K562 (cell line): ENCODE measurements around the gene MSRB3. TPM values are rescaled to one million over a fixed set of nuclear protein-coding genes. Genes with fewer than 3 reads are reported as not detected.

ENCODE experiments used
- ATAC-seq: fragments of 200-7000 bp; cut with Tn5 transposase; 3 replicates; pipeline ENCODE4 v1.9.1; 2020; ENCODE audit warnings: moderate library complexity
- BruUV-seq: library from RNA; stranded (reverse); fragments of 400-500 nt; replicated peaks from 2 replicates; lab custom pipeline; 2021; lab: Mats Ljungman, UMichigan
- CTCF ChIA-PET: fragments of 300-600 bp; formaldehyde crosslinking; extraction: SDS; loops from one replicate; lab custom pipeline; 2021; ENCODE audit warnings: low intra/inter-chr PET ratio; lab: Yijun Ruan, JAX
- POLR2A ChIA-PET: fragments of 300-600, 350-650 bp; sonication (Branson Sonifier 250); formaldehyde crosslinking; extraction: SDS; loops from one replicate; lab custom pipeline; 2021; ENCODE audit warnings: antibody characterized with exemption, inconsistent platforms; lab: Yijun Ruan, JAX
- DNase-seq, 4 experiments: peaks; one replicate each; pipeline versions ENCODE4 v3.0.0 to v3.0.0-alpha.2; 2011 to 2018; ENCODE audit warnings: low spot score in 3 of 4, mixed read lengths in 3 of 4; ENCODE audit errors: extremely low read depth in 1 of 4
- FAIRE-seq: peaks from 2 replicates; lab custom pipeline; 2011; peaks lifted over from hg19 to GRCh38; lab: Jason Lieb, UNC
- H2AFZ ChIP-seq: 2 replicates; pipeline ENCODE4 v1.6.0; 2011; ENCODE audit warnings: low read depth, low read length, control low read depth, inconsistent platforms
- H3K27ac ChIP-seq: fragments of 200-600 bp; 3 replicates; pipeline ENCODE4 v1.8.0; 2011; ENCODE audit warnings: low read depth, mild to moderate bottlenecking, control low read depth, inconsistent platforms, low read length, moderate library complexity, mixed read lengths; ENCODE audit errors: extremely low read depth
- H3K27me3 ChIP-seq, 2 experiments: fragments of 300-600 bp in 1 of 2; 2 replicates in 1 of 2; 3 replicates in 1 of 2; pipeline versions ENCODE4 v1.6.0 to v1.8.0; 2011; ENCODE audit warnings: inconsistent platforms in 2 of 2, low read length in 2 of 2, mild to moderate bottlenecking in 1 of 2, mixed read lengths in 1 of 2, moderate library complexity in 1 of 2; ENCODE audit not compliant: control insufficient read depth in 2 of 2, insufficient read depth in 2 of 2
- H3K36me3 ChIP-seq: fragments of 300-600 bp; 3 replicates; pipeline ENCODE4 v1.8.0; 2011; ENCODE audit warnings: mild to moderate bottlenecking, low read length, inconsistent platforms; ENCODE audit not compliant: control insufficient read depth, insufficient read depth
- H3K4me1 ChIP-seq, 2 experiments: fragments of 200-600 bp in 1 of 2; replicated peaks in 1 of 2; 2 replicates in 1 of 2; 3 replicates in 1 of 2; pipeline versions ENCODE4 v1.5.1 to v1.8.0; 2011; ENCODE audit warnings: inconsistent platforms in 2 of 2, low read length in 2 of 2, mild to moderate bottlenecking in 1 of 2, mixed read lengths in 1 of 2, moderate library complexity in 1 of 2; ENCODE audit not compliant: control insufficient read depth in 2 of 2, insufficient read depth in 2 of 2
- H3K4me2 ChIP-seq: 2 replicates; pipeline ENCODE4 v1.6.1; 2011; ENCODE audit warnings: low read length, control low read depth, inconsistent platforms, mixed read lengths; ENCODE audit not compliant: insufficient read depth
- H3K4me3 ChIP-seq: fragments of 200-600 bp; sonication (generic), shearing (Covaris generic); 2 replicates; pipeline ENCODE4 v1.5.1; 2016; ENCODE audit warnings: control low read depth, inconsistent platforms
- H3K79me2 ChIP-seq: fragments of 200-600 bp; 3 replicates; pipeline ENCODE4 v1.8.0; 2011; ENCODE audit warnings: low read length, inconsistent platforms; ENCODE audit not compliant: control insufficient read depth, insufficient read depth
- H3K9ac ChIP-seq, 2 experiments: 2 replicates each; pipeline versions ENCODE4 v1.6.0 to v1.6.1; 2011; ENCODE audit warnings: low read depth in 2 of 2, low read length in 2 of 2, control low read depth in 1 of 2, inconsistent platforms in 1 of 2, mild to moderate bottlenecking in 1 of 2, mixed read lengths in 1 of 2; ENCODE audit not compliant: insufficient read depth in 1 of 2
- H3K9me1 ChIP-seq: one replicate; pipeline ENCODE4 v1.6.0; 2011; ENCODE audit warnings: inconsistent platforms, mild to moderate bottlenecking, low read length, moderate library complexity; ENCODE audit not compliant: control insufficient read depth, insufficient read depth
- H3K9me3 ChIP-seq: replicated peaks from 2 replicates; pipeline ENCODE4 v1.5.1; 2011; ENCODE audit warnings: low read depth, low read length, inconsistent platforms; ENCODE audit not compliant: control insufficient read depth, insufficient read depth
- H4K20me1 ChIP-seq: replicated peaks from 2 replicates; pipeline ENCODE4 v1.6.1; 2011; ENCODE audit warnings: low read length, inconsistent platforms, mixed read lengths; ENCODE audit not compliant: control insufficient read depth, insufficient read depth
- CBX5 ChIP-seq: IDR thresholded peaks from 2 replicates; pipeline ENCODE4 v1.6.1; 2014; ENCODE audit warnings: low read depth, borderline replicate concordance
- CTBP1 ChIP-seq: fragments of 450-650 bp; IDR thresholded peaks from 2 replicates; pipeline ENCODE4 v1.6.1; 2016; ENCODE audit warnings: borderline replicate concordance
- ELF4 ChIP-seq: fragments of 450-650 bp; formaldehyde crosslinking; IDR thresholded peaks from 2 replicates; pipeline ENCODE4 v1.4.0; 2022; ENCODE audit warnings: missing genetic modification characterization
- IRF2 ChIP-seq: sonication (generic); formaldehyde crosslinking; IDR thresholded peaks from 2 replicates; pipeline ENCODE4 v1.8.1; 2022; ENCODE audit warnings: mild to moderate bottlenecking, missing genetic modification reagents
- MTF1 ChIP-seq: fragments of 250-450 bp; sonication (Bioruptor Pico); IDR thresholded peaks from 2 replicates; pipeline ENCODE4 v1.9.0; 2021; ENCODE audit warnings: moderate library complexity, mild to moderate bottlenecking, inconsistent platforms, borderline replicate concordance
- NCOA2 ChIP-seq, 2 experiments: fragments of 450-650 bp; IDR thresholded peaks; 2 replicates each; pipeline ENCODE4 v1.6.1; 2018; ENCODE audit warnings: mild to moderate bottlenecking in 2 of 2, moderate library complexity in 1 of 2; ENCODE audit not compliant: partially characterized antibody in 2 of 2
- POLR2AphosphoS5 ChIP-seq: IDR thresholded peaks from 2 replicates; pipeline ENCODE4 v1.6.1; 2011; ENCODE audit warnings: mild to moderate bottlenecking, low read depth, low read length, moderate library complexity; ENCODE audit not compliant: control insufficient read depth, insufficient read depth
- SIRT6 ChIP-seq: IDR thresholded peaks from one replicate; pipeline ENCODE4 v1.6.1; 2012; ENCODE audit warnings: low read depth, mild to moderate bottlenecking, control low read depth, inconsistent platforms, low read length, moderate library complexity
- SMAD4 ChIP-seq: fragments of 250-450 bp; sonication (Bioruptor Pico); conservative IDR thresholded peaks from 2 replicates; pipeline ENCODE4 v1.8.0; 2021; ENCODE audit warnings: inconsistent platforms, mild to moderate bottlenecking, moderate library complexity
- YY1 ChIP-seq, 3 experiments: IDR thresholded peaks; 2 replicates each; pipeline ENCODE4 v1.6.1; 2011; ENCODE audit warnings: low read length in 2 of 3, mild to moderate bottlenecking in 2 of 3, moderate library complexity in 2 of 3, borderline replicate concordance in 1 of 3, control low read depth in 1 of 3, low read depth in 1 of 3; ENCODE audit not compliant: insufficient read depth in 3 of 3, insufficient replicate concordance in 2 of 3, control insufficient read depth in 1 of 3, insufficient read length in 1 of 3; ENCODE audit errors: extremely low read depth in 1 of 3
- ZNF217 ChIP-seq: sonication (generic); formaldehyde crosslinking; IDR thresholded peaks from 2 replicates; pipeline ENCODE4 v1.8.0; 2022; ENCODE audit warnings: mild to moderate bottlenecking, missing genetic modification reagents
- ZNF24 ChIP-seq: fragments of 450-650 bp; IDR thresholded peaks from 2 replicates; pipeline ENCODE4 v1.6.1; 2016
- ZNF431 ChIP-seq: sonication (generic); formaldehyde crosslinking; IDR thresholded peaks from 2 replicates; pipeline ENCODE4 v1.8.0; 2022; ENCODE audit warnings: mild to moderate bottlenecking, missing genetic modification reagents
- WGBS: fragments of 100-300 bp; shearing (Covaris generic); methylation state at CpG from one replicate; pipeline ENCODE4 v1.1.6; 2016; ENCODE audit warnings: low coverage, mixed read lengths; ENCODE audit not compliant: insufficient coverage; ENCODE audit errors: missing lambda C conversion rate; 5-methylcytosine and 5-hydroxymethylcytosine counted together
- in situ Hi-C: fragments of 300-500 bp; cut with MboI; formaldehyde crosslinking; loops from 4 replicates; pipeline ENCODE4 v1.15.0; 2018; ENCODE audit warnings: inconsistent platforms, mixed read lengths
- intact Hi-C: fragments of 100-400 bp; cut with micrococcal nuclease; formaldehyde crosslinking; loops from 2 replicates; pipeline ENCODE4 v1.14.2; 2022
- polyA plus RNA-seq, 8 experiments: library from polyadenylated mRNA; depleted of rRNA in 4 of 8; stranded (reverse) in 5 of 8; unstranded in 3 of 8; fragments of >200 nt; fragmentation: Nextera tagmentation in 2 of 8; fragmentation: Illumina TruSeq in 1 of 8; extraction: Ambion mirVana in 2 of 8; extraction: Trizol in 1 of 8; gene quantifications; 2 replicates each; pipeline versions ENCODE4 v1.2.1 to v1.2.3, GENCODE V29; 2011 to 2014; ENCODE audit warnings: inconsistent platforms in 1 of 8, missing spikeins in 1 of 8
- total RNA-seq, 7 experiments: library from RNA; depleted of rRNA in 6 of 7; stranded (reverse); fragments of >200 nt in 6 of 7; fragmentation: Illumina TruSeq in 2 of 7; extraction: Trizol in 2 of 7; gene quantifications; 2 replicates each; pipeline versions ENCODE4 v1.2.1 to v1.2.3, GENCODE V29; 2011 to 2021; ENCODE audit warnings: low replicate concordance in 1 of 7
- TF ChIP-seq, protein P1 (sequence below): sonication (generic); formaldehyde crosslinking; IDR thresholded peaks from 2 replicates; pipeline ENCODE4 v1.8.0; 2023; ENCODE audit warnings: mild to moderate bottlenecking, missing genetic modification reagents

MSRB3 gene
- total and polyA plus RNA-seq, 9 of the 15 experiments (the other 6 are each of a cell fraction or from before 2014, with no cell fraction given), result 0.04 TPM; not detected in 8

DNA sequence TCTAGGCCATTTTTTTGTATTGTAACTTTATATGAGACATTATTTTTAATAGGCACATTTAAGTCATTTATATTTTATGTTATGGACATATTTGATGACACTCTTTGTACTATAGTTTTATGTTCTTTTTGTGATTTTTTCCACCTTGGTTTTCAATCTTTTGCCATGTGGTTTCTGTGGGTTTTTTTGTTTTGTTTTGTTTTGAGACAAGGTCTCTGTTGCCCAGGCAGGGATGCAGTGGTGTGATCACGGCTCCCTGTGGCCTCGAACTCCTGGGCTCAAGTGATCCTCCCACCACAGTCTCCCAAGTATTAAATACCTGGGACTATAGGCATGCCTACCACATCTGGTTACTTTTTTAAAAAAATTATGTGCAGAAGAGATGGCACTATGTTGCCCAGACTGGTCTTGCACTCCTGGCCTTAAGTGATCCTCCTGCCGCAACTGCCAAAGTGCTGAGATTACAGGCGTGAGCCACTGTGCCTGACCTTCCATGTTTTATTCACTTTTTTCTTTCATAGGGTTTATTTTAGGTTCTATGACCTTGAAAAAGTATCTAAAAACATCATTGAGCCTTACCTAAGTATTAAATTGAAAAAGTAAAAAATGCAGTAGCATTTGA, 16.3 kb downstream of the MSRB3 start:
- ChIA-PET CTCF (no interaction called here), POLR2A (no interaction called here)
- DNase-seq, result no peak

More for the DNA sequence above, 16.3 kb downstream of the MSRB3 start:
- H3K4me1 ChIP-seq, result no peaks in the 10 kb centered on the region
- H3K4me3 ChIP-seq, result no peak overlapping the region
- H3K9ac ChIP-seq, result no peak overlapping the region
- no peak for TF ChIP-seq CBX5
- no peak for TF ChIP-seq CTBP1
- no peak for TF ChIP-seq YY1 (IDR thresholded peaks at IDR 0.05; ENCODE audit: borderline replicate concordance in 1 of 3, control insufficient read depth in 1 of 3, extremely low read depth in 1 of 3, insufficient read depth in 3 of 3, insufficient read length in 1 of 3, insufficient replicate concordance in 2 of 3, low read depth in 1 of 3, low read length in 2 of 3)
- TF ChIP-seq IRF2 (CRISPR knock-in tag), result no peak
- no peak for TF ChIP-seq SIRT6
- TF ChIP-seq POLR2AphosphoS5, result no peak
- no peak for TF ChIP-seq NCOA2 (IDR thresholded peaks at IDR 0.05; ENCODE audit: partially characterized antibody in 2 of 2)
- TF ChIP-seq MTF1 (CRISPR knock-in tag), result no peak
- TF ChIP-seq ELF4 (CRISPR knock-in tag), result no peak
- TF ChIP-seq ZNF217 (CRISPR knock-in tag), result no peak
- TF ChIP-seq ZNF431 (CRISPR knock-in tag), result no peak
- TF ChIP-seq, protein P1, sequence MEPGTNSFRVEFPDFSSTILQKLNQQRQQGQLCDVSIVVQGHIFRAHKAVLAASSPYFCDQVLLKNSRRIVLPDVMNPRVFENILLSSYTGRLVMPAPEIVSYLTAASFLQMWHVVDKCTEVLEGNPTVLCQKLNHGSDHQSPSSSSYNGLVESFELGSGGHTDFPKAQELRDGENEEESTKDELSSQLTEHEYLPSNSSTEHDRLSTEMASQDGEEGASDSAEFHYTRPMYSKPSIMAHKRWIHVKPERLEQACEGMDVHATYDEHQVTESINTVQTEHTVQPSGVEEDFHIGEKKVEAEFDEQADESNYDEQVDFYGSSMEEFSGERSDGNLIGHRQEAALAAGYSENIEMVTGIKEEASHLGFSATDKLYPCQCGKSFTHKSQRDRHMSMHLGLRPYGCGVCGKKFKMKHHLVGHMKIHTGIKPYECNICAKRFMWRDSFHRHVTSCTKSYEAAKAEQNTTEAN, result no peak
- TF ChIP-seq ZNF24, result no peak
- TF ChIP-seq SMAD4 (CRISPR knock-in tag), result no peak
- TF ChIP-seq, all 486 proteins: peak for 0
- intact Hi-C loops (no loop called here), in situ Hi-C loops (no loop called here)
- no peaks in the 10 kb centered on the region for H3K79me2 ChIP-seq
- FAIRE-seq (no peak), ATAC-seq (no peak)
- H3K27me3 ChIP-seq, result no peaks in the 10 kb centered on the region
- 8% methylated on average over 4 of the region's 4 CpGs for WGBS
- H3K9me3 ChIP-seq, result no peaks in the 10 kb centered on the region
- H2AFZ ChIP-seq, result no peak overlapping the region
- H3K36me3 ChIP-seq, result no peaks in the 10 kb centered on the region
- no peaks in the 10 kb centered on the region for H3K9me1 ChIP-seq
- no peak overlapping the region for H3K27ac ChIP-seq
- H3K4me2 ChIP-seq, result no peak overlapping the region
- no TSS peak for BruUV-seq
- H4K20me1 ChIP-seq, result no peaks in the 10 kb centered on the region
